Stimulated activated CD4-positive, alpha-beta T cell treated with anti-CD3 and anti-CD28 coated beads, Interleukin-1b, Interleukin-23, amount 100 ng/mL, for 1 hour (primary cell): ENCODE measurements around the gene TNFSF9.
"Not testable (repeated sequence)": the region's sequence is repeated elsewhere in the genome, so short reads cannot be mapped to it uniquely, and the experiment has no call there.

Experiments
- DNase-seq, 2 donors: peaks; one replicate each; pipeline ENCODE4 v3.0.0-alpha.2; 2020; ENCODE audit warnings: low read depth in 2 of 2

TNFSF9 gene

DNA sequence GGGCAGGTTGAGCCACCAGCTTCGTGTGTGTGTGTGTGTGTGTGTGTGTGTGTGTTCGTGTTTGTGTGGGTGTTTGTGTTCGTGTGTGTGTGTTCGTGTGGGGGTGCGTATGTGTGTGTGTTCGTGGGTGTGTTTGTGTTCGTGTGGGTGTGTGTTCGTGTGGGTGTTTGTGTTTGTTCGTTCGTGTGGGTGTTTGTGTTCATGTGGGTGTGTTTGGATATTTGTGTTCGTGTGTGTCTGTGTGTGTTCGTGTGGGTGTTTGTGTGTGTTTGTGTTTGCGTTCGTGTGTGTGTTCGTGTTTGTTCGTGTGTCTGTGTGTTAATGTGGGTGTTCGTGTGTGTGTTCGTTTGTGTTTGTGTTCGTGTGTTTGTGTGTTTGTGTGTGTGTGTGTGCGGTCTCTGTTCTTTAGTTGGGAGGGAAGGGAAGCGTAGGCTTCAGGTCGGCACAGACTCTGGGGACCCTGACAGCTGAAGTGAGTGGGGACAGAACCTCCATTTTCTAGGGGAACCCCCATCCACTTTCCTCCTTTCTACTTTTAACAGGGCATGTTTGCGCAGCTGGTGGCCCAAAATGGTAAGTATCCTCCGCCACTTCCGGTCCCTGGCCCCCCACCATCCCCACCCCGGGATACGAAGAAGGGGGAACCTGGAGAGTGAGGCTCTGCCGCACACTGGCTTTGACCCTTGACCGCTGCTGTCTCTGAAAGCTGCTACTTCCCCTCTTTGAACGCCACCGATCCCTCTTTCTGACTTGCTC is 1.6 kb downstream of the TNFSF9 start:
- DNase-seq: no peak

- DNase-seq: no peak
Observed at GRCh38 chr19:6533000-6533328, 2.1 kb downstream of the TNFSF9 start.

DNA sequence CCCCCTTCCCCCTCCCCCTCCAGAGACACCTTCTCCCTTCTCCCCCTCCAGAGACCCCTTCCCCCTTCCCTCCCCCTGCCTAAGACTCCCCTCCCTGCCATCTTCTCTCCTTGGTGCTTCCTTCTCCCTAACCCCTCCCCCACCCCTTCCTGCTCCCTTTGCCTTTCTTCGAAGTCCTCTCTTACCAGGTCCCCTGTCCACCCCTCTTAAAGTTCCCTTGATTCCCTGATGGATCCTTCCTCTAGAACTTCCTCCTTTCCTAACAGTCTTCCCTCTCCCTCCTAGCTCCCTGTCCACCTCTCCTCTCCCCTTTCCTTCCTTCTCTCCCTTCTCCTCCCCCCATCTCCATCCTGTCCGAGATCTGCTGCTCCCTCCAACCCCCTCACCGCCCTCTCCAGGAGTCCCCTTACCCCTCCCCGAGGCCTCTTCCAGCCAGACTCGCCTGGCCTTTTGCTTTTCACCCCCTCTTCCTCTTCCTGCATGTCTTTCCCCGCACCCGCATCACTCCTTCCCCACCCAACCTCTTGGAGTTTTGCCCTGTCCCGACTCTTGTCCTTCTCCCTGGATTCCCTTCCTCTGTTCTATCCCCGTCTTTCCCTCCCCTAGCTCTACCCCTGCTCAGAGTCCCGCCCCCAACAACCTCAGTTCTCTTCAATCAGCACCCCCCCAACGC is 3.1 kb downstream of the TNFSF9 start:
- DNase-seq: no peak

DNA sequence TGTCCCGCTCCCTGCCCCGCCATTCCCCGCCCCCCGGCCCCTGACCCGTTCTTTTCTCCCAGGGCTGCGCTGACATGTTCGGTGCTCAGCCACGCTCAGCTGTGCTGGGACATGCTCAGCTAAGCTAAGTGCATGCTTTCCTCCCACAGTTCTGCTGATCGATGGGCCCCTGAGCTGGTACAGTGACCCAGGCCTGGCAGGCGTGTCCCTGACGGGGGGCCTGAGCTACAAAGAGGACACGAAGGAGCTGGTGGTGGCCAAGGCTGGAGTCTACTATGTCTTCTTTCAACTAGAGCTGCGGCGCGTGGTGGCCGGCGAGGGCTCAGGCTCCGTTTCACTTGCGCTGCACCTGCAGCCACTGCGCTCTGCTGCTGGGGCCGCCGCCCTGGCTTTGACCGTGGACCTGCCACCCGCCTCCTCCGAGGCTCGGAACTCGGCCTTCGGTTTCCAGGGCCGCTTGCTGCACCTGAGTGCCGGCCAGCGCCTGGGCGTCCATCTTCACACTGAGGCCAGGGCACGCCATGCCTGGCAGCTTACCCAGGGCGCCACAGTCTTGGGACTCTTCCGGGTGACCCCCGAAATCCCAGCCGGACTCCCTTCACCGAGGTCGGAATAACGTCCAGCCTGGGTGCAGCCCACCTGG is 3.7 kb downstream of the TNFSF9 start:
- DNase-seq: no peak

GRCh38 chr19:6535558-6536137 is 4.8 kb downstream of the TNFSF9 start:
- DNase-seq: no peak

GRCh38 chr19:6539514-6539913 is 8.7 kb downstream of the TNFSF9 start:
- DNase-seq: no peak

- DNase-seq: no peak
Observed at GRCh38 chr19:6540918-6541689, 10.3 kb downstream of the TNFSF9 start.

GRCh38 chr19:6543866-6544347 is 13.1 kb downstream of the TNFSF9 start:
- DNase-seq: no peak

- not testable (repeated sequence) for DNase-seq
Observed at GRCh38 chr19:6550679-6551078, 19.9 kb downstream of the TNFSF9 start.

GRCh38 chr19:6551091-6551490 is 20.3 kb downstream of the TNFSF9 start:
- no peak for DNase-seq

GRCh38 chr19:6551607-6552450 is 21.0 kb downstream of the TNFSF9 start:
- no peak for DNase-seq

DNA sequence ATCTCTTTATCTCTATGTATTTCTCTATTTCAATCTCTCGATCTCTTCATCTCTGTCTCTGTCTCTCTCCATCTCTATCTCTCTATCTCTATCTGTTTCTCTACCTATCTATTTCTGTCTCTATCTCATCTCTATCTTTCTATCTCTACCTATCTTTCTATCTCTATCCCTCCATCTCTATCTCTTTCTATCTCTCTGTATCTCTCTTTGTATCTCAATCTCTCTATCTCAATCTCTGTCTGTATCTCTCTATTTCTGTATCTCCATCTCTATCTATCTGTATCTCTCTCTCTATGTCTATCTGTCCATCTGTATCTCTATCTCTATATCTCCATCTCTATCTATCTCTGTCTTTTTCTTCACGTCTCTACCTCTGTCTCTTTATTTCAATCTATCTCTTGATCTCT is 25.2 kb downstream of the TNFSF9 start:
- no peak for DNase-seq

GRCh38 chr19:6556480-6557195 is 25.8 kb downstream of the TNFSF9 start:
- DNase-seq: no peak

- not testable (repeated sequence) for DNase-seq
Observed at GRCh38 chr19:6562437-6562836, 31.6 kb downstream of the TNFSF9 start.

DNA sequence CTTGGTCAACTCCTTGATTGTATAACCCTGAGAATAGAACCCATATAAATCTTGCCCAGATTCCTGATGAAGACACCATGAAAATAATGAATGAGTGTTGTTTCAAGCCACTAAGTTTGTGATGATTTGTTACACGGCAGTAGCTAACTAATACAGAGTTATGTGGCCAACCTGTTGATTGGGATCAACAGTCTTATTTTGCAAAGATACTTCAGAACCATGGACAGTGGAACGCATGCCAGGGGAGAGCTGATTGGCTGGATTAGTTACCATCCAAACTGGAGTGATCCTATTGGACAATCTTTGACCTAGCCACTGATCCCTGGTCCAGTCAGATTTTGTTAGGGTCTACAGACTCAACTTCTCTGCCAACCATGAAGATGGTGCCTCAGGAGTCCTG is 33.6 kb downstream of the TNFSF9 start:
- DNase-seq: no peak

- DNase-seq: not testable (repeated sequence)
Observed at GRCh38 chr19:6566727-6567126, 35.9 kb downstream of the TNFSF9 start.

DNA sequence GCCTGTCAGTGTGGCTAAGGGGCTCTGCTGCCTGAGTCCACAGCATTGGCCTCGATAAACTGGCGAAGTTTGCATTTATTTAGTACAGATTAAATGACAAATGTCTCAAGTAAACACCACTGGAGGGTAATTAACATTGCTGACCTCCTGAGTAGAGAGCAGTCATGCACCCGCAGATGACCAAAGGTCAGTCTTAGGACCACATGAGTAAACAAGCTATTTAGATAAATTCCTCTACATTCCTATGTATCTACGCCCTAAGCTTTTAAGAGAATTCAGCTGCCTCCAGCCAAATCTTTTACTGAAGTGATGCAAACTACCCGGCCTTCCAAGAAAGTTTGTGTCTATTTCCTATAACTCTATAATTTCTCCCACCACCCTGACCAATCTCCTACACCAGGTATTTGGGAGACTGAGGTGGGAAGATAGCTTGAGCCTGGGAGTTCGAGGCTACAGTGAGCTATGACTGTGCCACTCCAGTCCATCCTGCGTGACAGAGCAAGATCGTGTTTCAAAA is 37.2 kb downstream of the TNFSF9 start:
- no peak for DNase-seq

DNA sequence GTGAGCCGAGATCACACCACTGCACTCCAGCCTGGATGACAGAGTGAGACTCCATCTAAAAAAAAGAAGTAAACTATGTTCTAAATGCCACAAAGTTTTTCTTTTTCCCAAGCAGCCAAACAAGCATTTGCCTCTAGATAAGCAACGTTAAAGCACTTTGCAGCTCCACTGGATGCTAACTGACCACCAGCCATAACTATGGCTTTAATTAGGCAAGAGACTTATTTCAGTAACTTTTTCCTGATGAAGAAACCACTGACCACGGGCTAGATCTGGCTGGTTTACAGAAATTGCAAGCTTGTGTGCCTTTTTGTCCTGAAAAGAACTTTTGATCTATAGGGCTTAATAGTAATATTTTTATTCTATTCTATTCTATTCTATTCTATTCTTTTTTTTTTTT is 38.0 kb downstream of the TNFSF9 start:
- no peak for DNase-seq

DNA sequence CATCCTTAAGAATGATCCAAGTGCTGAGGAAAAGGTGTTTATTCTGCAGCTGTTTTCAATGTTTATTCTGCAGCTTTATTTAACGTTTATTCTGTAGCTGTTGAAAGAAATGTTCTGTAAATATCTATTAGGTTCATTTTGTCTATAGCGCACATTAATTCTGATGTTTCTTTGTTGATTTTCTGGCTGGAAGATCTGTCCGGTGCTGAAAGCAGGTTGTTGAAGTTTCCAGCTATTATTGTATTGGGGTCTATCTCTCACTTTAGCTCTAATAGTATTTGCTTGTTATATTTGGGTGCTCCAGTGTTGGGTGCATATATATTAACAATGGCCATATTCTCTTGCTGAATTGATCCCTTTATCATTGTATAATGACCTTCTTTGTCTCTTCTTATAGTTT is 39.9 kb downstream of the TNFSF9 start:
- no peak for DNase-seq

DNA sequence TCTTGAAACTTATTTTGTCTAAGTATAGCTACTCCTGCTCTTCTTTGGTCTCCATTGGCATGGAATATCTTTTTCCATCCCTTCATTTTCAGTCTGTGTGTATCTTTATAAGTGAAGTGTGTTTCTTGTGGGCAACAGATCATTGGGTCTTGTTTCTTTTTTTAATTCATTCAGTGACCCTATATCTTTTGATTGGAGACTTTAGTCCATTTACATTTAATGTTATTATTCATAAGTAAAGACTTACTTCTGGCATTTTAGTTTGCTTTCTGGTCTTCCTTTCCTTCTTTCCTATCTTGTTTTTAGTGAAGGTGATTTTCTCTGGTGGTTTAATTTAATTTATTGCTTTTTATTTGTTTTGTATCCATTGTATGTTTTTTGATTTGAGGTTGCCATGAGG is 40.3 kb downstream of the TNFSF9 start:
- no peak for DNase-seq
